ENCODE data around the gene TOM1. TPM values are rescaled to one million over a fixed set of nuclear protein-coding genes. Genes with fewer than 3 reads are reported as not detected.

The TOM1 gene
- total and polyA plus RNA-seq, 10 donors, result 19.9 to 92.1 (median 49.8) TPM

DNA sequence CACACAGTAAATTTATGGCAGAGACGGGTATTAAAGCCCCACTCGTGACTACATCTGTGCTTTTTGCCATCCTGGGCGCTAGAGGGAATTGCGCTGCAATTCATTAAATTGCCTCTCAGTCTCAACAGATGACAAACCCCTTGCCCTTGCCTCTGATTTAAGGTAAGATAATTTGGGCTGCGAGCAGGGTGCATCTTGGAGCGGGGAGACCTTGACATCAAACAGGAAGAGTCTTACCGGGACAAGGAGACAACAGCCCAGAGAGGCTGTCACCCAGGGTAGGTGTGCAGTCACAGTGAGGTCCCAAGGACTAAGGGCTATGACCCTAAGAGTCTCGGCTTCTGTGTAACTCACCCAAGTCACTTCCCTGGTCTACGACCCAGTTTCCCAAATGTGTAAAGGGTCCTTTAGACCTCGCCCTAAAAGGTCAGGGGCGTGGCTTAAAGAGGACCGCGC, 449 bp upstream of the TOM1 start:
- Histone ChIP-seq H3K36me3 (peaks cover 0 to 23% (median 3%) of the 10 kb centered on the region in 6 donors), H3K4me3 (peak overlapping the region; percentile 67 to 85 (median 78)), H3K27ac (peak overlapping the region; percentile 90 to 100 (median 98)), H3K27me3 (replicated peaks in 1 of 7) (no peaks in the 10 kb centered on the region), H3K9me3 (no peaks in the 10 kb centered on the region), H3K4me1 (peaks cover 5 to 47% (median 33%) of the 10 kb centered on the region in 6 donors)
- WGBS, 5 donors, result 6 to 14% (median 10%) methylated on average over 8 to 13 of the region's 13 CpGs
- intact Hi-C loops (cut with DNase I; ENCODE audit: low total_unique reads), result no loop called here
- DNase-seq, result no peak
- TF ChIP-seq POLR2AphosphoS5 (IDR thresholded peaks at IDR 0.05) (no peak), POLR2A (IDR thresholded peaks at IDR 0.05) (no peak)
- TF ChIP-seq, protein P1, sequence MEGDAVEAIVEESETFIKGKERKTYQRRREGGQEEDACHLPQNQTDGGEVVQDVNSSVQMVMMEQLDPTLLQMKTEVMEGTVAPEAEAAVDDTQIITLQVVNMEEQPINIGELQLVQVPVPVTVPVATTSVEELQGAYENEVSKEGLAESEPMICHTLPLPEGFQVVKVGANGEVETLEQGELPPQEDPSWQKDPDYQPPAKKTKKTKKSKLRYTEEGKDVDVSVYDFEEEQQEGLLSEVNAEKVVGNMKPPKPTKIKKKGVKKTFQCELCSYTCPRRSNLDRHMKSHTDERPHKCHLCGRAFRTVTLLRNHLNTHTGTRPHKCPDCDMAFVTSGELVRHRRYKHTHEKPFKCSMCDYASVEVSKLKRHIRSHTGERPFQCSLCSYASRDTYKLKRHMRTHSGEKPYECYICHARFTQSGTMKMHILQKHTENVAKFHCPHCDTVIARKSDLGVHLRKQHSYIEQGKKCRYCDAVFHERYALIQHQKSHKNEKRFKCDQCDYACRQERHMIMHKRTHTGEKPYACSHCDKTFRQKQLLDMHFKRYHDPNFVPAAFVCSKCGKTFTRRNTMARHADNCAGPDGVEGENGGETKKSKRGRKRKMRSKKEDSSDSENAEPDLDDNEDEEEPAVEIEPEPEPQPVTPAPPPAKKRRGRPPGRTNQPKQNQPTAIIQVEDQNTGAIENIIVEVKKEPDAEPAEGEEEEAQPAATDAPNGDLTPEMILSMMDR (IDR thresholded peaks at IDR 0.05 in 8 of 11, conservative IDR thresholded peaks at IDR 0.05 in 3 of 11), result no peak

DNA sequence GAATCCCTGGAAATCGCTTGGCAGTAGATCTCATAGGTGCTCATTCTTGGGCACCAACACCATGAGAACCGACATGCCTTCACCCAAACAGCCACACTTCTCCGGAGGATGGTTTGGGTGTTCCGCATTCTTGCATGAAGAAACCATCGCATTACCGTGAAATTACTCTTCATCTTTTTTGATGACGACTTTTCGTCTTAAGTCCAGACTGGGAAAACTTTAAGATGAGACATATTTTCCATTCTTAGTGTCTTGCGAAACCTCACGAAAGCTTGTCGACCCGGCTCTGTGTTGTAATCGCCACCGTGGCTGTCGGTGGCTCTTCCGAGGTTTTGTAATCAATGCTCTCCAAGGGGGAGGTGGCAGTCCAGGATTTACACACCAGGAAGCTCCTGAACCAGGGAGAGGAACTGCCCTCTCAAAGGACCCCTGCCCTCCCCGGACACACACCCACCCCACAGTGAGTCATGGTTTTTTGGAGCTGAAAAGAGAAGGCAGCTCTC, 1.7 kb downstream of the TOM1 start:
- 40 to 57% (median 49%) methylated on average over 17 of the region's 17 CpGs for WGBS, 5 donors
- Histone ChIP-seq H3K4me1 (peaks cover 7 to 63% (median 44%) of the 10 kb centered on the region in 6 donors), H3K9me3 (no peaks in the 10 kb centered on the region), H3K27me3 (replicated peaks in 1 of 7) (no peaks in the 10 kb centered on the region), H3K27ac (peak overlapping the region in 7 of 8 donors; percentile 96 to 100 (median 98)), H3K36me3 (peaks cover 0 to 12% (median 1%) of the 10 kb centered on the region in 6 donors), H3K4me3 (peak overlapping the region in 3 of 8 donors; percentile 73 to 85 (median 76))
- peak; percentile 81 for DNase-seq
- TF ChIP-seq, protein P1 (IDR thresholded peaks at IDR 0.05 in 8 of 11, conservative IDR thresholded peaks at IDR 0.05 in 3 of 11), result no peak
- peak in 2 of 3 donors; percentile 10 to 81 for TF ChIP-seq POLR2AphosphoS5 (IDR thresholded peaks at IDR 0.05)
- intact Hi-C loops (cut with DNase I; ENCODE audit: low total_unique reads), result no loop called here

DNA sequence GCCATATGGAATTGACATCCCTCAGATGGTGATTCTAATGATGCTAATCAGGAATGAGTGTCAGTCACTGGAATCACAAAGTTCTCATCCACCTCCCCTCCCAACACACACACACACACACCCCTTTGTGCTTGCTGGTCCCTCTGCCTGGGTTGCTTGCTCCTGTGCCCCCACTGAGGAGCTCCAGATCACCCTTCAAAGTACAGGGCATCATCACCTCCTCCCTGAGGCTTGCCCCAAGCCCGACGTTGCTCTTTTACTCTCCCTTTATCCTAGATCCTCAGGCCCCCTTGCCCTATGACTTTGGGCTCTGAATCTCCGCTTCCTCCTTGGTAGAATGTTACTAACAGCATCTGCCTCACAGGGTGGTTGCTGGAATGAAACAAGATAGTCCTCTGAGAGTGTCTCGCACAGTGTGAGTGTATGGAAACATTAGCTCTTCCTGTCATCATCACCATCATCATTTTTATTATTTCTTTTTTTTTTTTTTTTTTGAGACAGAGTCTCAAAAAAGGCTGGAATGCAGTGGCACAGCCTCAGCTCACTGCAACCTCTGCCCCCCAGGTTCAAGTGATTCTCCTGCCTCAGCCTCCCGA, 3.4 kb downstream of the TOM1 start:
- intact Hi-C loops (cut with DNase I; ENCODE audit: low total_unique reads), result no loop called here
- H3K27me3 ChIP-seq (replicated peaks in 1 of 7), result no peaks in the 10 kb centered on the region

More for the DNA sequence above, 3.4 kb downstream of the TOM1 start:
- Histone ChIP-seq H3K4me3 (no peak overlapping the region), H3K27ac (peak overlapping the region in 1 of 8 donors; percentile 100), H3K4me1 (peaks cover 13 to 80% (median 61%) of the 10 kb centered on the region in 6 donors), H3K9me3 (no peaks in the 10 kb centered on the region), H3K36me3 (peaks cover 0 to 12% (median 1%) of the 10 kb centered on the region in 6 donors)
- WGBS, 5 donors, result 83 to 94% (median 92%) methylated on average over 5 of the region's 5 CpGs
- DNase-seq, result peak; percentile 46
- TF ChIP-seq POLR2A (IDR thresholded peaks at IDR 0.05) (no peak), POLR2AphosphoS5 (IDR thresholded peaks at IDR 0.05) (no peak)
- TF ChIP-seq, protein P1 (IDR thresholded peaks at IDR 0.05 in 8 of 11, conservative IDR thresholded peaks at IDR 0.05 in 3 of 11), result no peak
